Endothelial cell of umbilical vein (primary cell): ENCODE data around the gene CACNB4. TPM values are rescaled to one million over a fixed set of nuclear protein-coding genes. Genes with fewer than 3 reads are reported as not detected.

Experiments
- BruUV-seq: library from RNA; stranded (reverse); fragments of 400-500 nt; replicated peaks from 2 replicates; lab custom pipeline; 2021; lab: Mats Ljungman, UMichigan
- CTCF ChIA-PET: fragments of 300-600, 350-600 bp; sonication (Branson Sonifier 250); formaldehyde crosslinking; loops from one replicate; lab custom pipeline; 2021; ENCODE audit warnings: antibody characterized with exemption, inconsistent platforms; lab: Charles Lee
- POLR2A ChIA-PET: fragments of 300-600, 350-600 bp; sonication (Branson Sonifier 250); formaldehyde crosslinking; loops from one replicate; lab custom pipeline; 2021; ENCODE audit warnings: antibody characterized with exemption, inconsistent platforms; lab: Charles Lee
- DNase-seq: peaks from one replicate; pipeline ENCODE4 v3.0.0-alpha.2; 2011; ENCODE audit warnings: low read depth, low spot score
- FAIRE-seq: peaks from 2 replicates; lab custom pipeline; 2011; peaks lifted over from hg19 to GRCh38; lab: Jason Lieb, UNC
- H2AFZ ChIP-seq: 2 replicates; pipeline ENCODE4 v1.6.0; 2012; ENCODE audit warnings: low read depth, low read length, control low read depth, inconsistent platforms
- H3K27ac ChIP-seq: 2 replicates; pipeline ENCODE4 v1.5.1; 2011; ENCODE audit warnings: low read depth, mild to moderate bottlenecking, control low read depth, low read length, moderate library complexity; ENCODE audit not compliant: insufficient read depth
- H3K27me3 ChIP-seq, 2 experiments: 2 replicates each; pipeline versions ENCODE4 v1.6.0 to v1.6.1; 2011; ENCODE audit warnings: low read length in 2 of 2, mixed read lengths in 1 of 2; ENCODE audit not compliant: control insufficient read depth in 2 of 2, insufficient read depth in 2 of 2
- H3K36me3 ChIP-seq, 2 experiments: 2 replicates in 1 of 2; 3 replicates in 1 of 2; pipeline ENCODE4 v1.5.1; 2011; ENCODE audit warnings: low read length in 2 of 2, mild to moderate bottlenecking in 1 of 2, moderate library complexity in 1 of 2; ENCODE audit not compliant: control insufficient read depth in 2 of 2, insufficient read depth in 2 of 2; ENCODE audit errors: extremely low read depth in 1 of 2
- H3K4me1 ChIP-seq: 3 replicates; pipeline ENCODE4 v1.5.1; 2011; ENCODE audit warnings: mild to moderate bottlenecking, low read length; ENCODE audit not compliant: control insufficient read depth, insufficient read depth; ENCODE audit errors: extremely low read depth
- H3K4me2 ChIP-seq: 2 replicates; pipeline ENCODE4 v1.6.1; 2011; ENCODE audit warnings: low read length, control low read depth, mixed read lengths; ENCODE audit not compliant: insufficient read depth
- H3K4me3 ChIP-seq, 3 experiments: fragments of 200-600 bp in 1 of 3; sonication (generic), shearing (Covaris generic) in 1 of 3; replicated peaks in 1 of 3; 2 replicates each; pipeline ENCODE4 v1.5.1; 2011 to 2016; ENCODE audit warnings: control low read depth in 3 of 3, low read length in 3 of 3, mild to moderate bottlenecking in 2 of 3, inconsistent platforms in 1 of 3, low read depth in 1 of 3, moderate library complexity in 1 of 3; ENCODE audit not compliant: insufficient read depth in 1 of 3
- H3K79me2 ChIP-seq: 2 replicates; pipeline ENCODE4 v1.6.0; 2012; ENCODE audit warnings: low read length, inconsistent platforms; ENCODE audit not compliant: control insufficient read depth, insufficient read depth
- H3K9ac ChIP-seq: replicated peaks from 2 replicates; pipeline ENCODE3; 2011; ENCODE audit warnings: low read length, control low read depth; ENCODE audit not compliant: insufficient read depth; ENCODE audit errors: extremely low read depth
- H3K9me1 ChIP-seq: replicated peaks from 3 replicates; pipeline ENCODE4 v1.6.0; 2011; ENCODE audit warnings: mild to moderate bottlenecking, low read length; ENCODE audit not compliant: control insufficient read depth, insufficient read depth; ENCODE audit errors: extremely low read depth
- H3K9me3 ChIP-seq: replicated peaks from 2 replicates; pipeline ENCODE4 v1.5.1; 2012; ENCODE audit warnings: low read length, inconsistent platforms; ENCODE audit not compliant: control insufficient read depth, insufficient read depth
- H4K20me1 ChIP-seq: replicated peaks from 2 replicates; pipeline ENCODE3; 2011; ENCODE audit warnings: mild to moderate bottlenecking, low read length; ENCODE audit not compliant: control insufficient read depth, insufficient read depth; ENCODE audit errors: extremely low read depth
- CTCF ChIP-seq, 2 donors: IDR thresholded peaks; 1 replicate in 1 of 2; 2 replicates in 1 of 2; pipeline ENCODE4 v1.5.1; 2011; ENCODE audit warnings: low read length in 2 of 2, mild to moderate bottlenecking in 2 of 2, moderate library complexity in 2 of 2, control low read depth in 1 of 2, inconsistent platforms in 1 of 2, low read depth in 1 of 2; ENCODE audit not compliant: insufficient read depth in 1 of 2; ENCODE audit errors: extremely low read depth in 1 of 2
- EZH2 ChIP-seq: IDR thresholded peaks from 2 replicates; pipeline ENCODE4 v1.6.1; 2012; ENCODE audit warnings: borderline replicate concordance, low read depth, mild to moderate bottlenecking, moderate library complexity, low read length, inconsistent platforms; ENCODE audit not compliant: severe bottlenecking
- FOS ChIP-seq: IDR thresholded peaks from 2 replicates; pipeline ENCODE4 v1.6.1; 2011; ENCODE audit warnings: mild to moderate bottlenecking, low read length, moderate library complexity, borderline replicate concordance; ENCODE audit not compliant: insufficient read depth
- GATA2 ChIP-seq: IDR thresholded peaks from 2 replicates; pipeline ENCODE4 v1.7.0; 2011; ENCODE audit warnings: low read depth, mild to moderate bottlenecking, moderate library complexity, mixed read lengths, low read length; ENCODE audit not compliant: insufficient read length, insufficient read depth
- JUN ChIP-seq: IDR thresholded peaks from 2 replicates; pipeline ENCODE4 v1.6.1; 2011; ENCODE audit warnings: borderline replicate concordance, low read depth; ENCODE audit not compliant: insufficient read length, insufficient read depth
- MYC ChIP-seq: IDR thresholded peaks from one replicate; pipeline ENCODE4 v1.6.1; 2011; ENCODE audit warnings: mild to moderate bottlenecking, low read depth, low read length
- POLR2A ChIP-seq: IDR thresholded peaks from 2 replicates; pipeline ENCODE4 v1.6.1; 2012; ENCODE audit warnings: low read depth, mild to moderate bottlenecking, control low read depth, low read length
- POLR2AphosphoS5 ChIP-seq: IDR thresholded peaks from 2 replicates; pipeline ENCODE4 v1.6.1; 2012; ENCODE audit warnings: low read depth, mild to moderate bottlenecking, control low read depth, low read length, moderate library complexity; ENCODE audit not compliant: insufficient read depth
- dilution Hi-C: fragments of 300-500 bp; cut with MboI; formaldehyde crosslinking; loops from one replicate; pipeline ENCODE4 v1.15.0; 2019; ENCODE audit warnings: low sequenced_read_pairs; ENCODE audit not compliant: extremely low pct_ligation_motif_present
- intact Hi-C: fragments of 100-400 bp; cut with micrococcal nuclease; formaldehyde crosslinking; loops from one replicate; pipeline ENCODE4 v1.10.0; 2022
- polyA plus RNA-seq, 4 experiments: library from polyadenylated mRNA; depleted of rRNA in 3 of 4; stranded (reverse) in 3 of 4; unstranded in 1 of 4; fragments of >200 nt; gene quantifications; 2 replicates each; pipeline versions ENCODE4 v1.2.1 to v1.2.3, GENCODE V29; 2011 to 2012; ENCODE audit warnings: missing spikeins in 1 of 4
- total RNA-seq: library from RNA; stranded (reverse); gene quantifications from 2 replicates; pipeline ENCODE4 v1.2.3, GENCODE V29; 2021
- TF ChIP-seq, protein P1 (sequence below): IDR thresholded peaks from 2 replicates; pipeline ENCODE4 v1.6.1; 2011; ENCODE audit not compliant: insufficient read depth, insufficient read length

Gene CACNB4
- total and polyA plus RNA-seq, 2 donors (not counting 3 experiments of a cell fraction or from before 2014, with no cell fraction given), result 0.23 to 0.58 TPM

DNA sequence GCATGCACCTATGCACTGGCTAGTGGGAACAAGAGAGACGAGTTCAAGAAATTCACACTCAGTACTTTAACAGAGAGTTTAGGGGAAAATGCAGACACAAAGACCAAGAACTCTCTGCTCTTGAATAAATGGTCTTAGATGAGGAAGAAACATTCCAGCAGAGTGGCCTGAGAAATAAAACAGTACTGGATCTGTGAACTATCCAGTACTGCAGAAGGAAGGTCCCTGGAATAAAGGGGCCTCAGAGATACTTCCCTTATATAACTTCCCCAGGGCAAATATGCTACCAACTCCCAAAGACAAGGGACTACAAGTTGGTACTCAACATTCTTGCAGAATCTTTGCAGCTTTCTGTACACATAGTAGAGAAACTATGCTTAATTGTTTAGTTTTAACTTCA, 199.7 kb downstream of the CACNB4 start:
- TF ChIP-seq MYC (no peak), POLR2A (no peak), EZH2 (no peak), JUN (no peak), CTCF (IDR thresholded peaks at IDR 0.05; ENCODE audit: extremely low read depth in 1 of 2, insufficient read depth in 1 of 2, low read depth in 1 of 2, low read length in 2 of 2) (no peak), POLR2AphosphoS5 (no peak), FOS (no peak), GATA2 (no peak)
- TF ChIP-seq, protein P1, sequence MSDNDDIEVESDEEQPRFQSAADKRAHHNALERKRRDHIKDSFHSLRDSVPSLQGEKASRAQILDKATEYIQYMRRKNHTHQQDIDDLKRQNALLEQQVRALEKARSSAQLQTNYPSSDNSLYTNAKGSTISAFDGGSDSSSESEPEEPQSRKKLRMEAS, result no peak
- Histone ChIP-seq H2AFZ (no peak overlapping the region), H3K9me1 (no peaks in the 10 kb centered on the region), H4K20me1 (no peaks in the 10 kb centered on the region), H3K36me3 (no peaks in the 10 kb centered on the region), H3K9ac (no peak overlapping the region), H3K79me2 (no peaks in the 10 kb centered on the region), H3K4me2 (no peak overlapping the region), H3K4me1 (no peaks in the 10 kb centered on the region), H3K4me3 (no peak overlapping the region), H3K9me3 (no peaks in the 10 kb centered on the region), H3K27me3 (peaks cover 0 to 1% of the 10 kb centered on the region in 2 experiments), H3K27ac (no peak overlapping the region)
- CTCF ChIA-PET, result interaction anchor here (1.6 kb wide), 1 partner anchor 21 kb away, joined by 4 read pairs; no protein-coding TSS in a partner anchor
- POLR2A ChIA-PET, result no interaction called here
- DNase-seq (no peak), FAIRE-seq (no peak)
- no TSS peak for BruUV-seq
- intact Hi-C loops (no loop called here), dilution Hi-C loops (no loop called here)
